A549 (cell line): ENCODE measurements around the gene RBKS.

Experiments used
- CTCF ChIP-seq: fragments of >200 bp; sonication (Bioruptor Twin); formaldehyde crosslinking; IDR thresholded peaks from 3 replicates; pipeline ENCODE4 v1.5.1; 2016
- EP300 ChIP-seq, 2 experiments: fragments of >200 bp; sonication (Bioruptor Twin); formaldehyde crosslinking; IDR thresholded peaks; 2 replicates in 1 of 2; 3 replicates in 1 of 2; pipeline ENCODE4 v1.6.1; 2016 to 2017
- JUN ChIP-seq, 2 experiments: fragments of >200 bp; sonication (Bioruptor Twin); formaldehyde crosslinking; IDR thresholded peaks; 2 replicates in 1 of 2; 3 replicates in 1 of 2; pipeline ENCODE4 v1.6.1; 2016 to 2017
- KDM1A ChIP-seq: fragments of 200-600 bp; sonication (generic); IDR thresholded peaks from 2 replicates; pipeline ENCODE4 v1.6.1; 2016; ENCODE audit warnings: low read depth, mild to moderate bottlenecking
- MAX ChIP-seq: IDR thresholded peaks from 2 replicates; pipeline ENCODE4 v1.6.1; 2012
- PHF8 ChIP-seq: fragments of 200-600 bp; sonication (generic); IDR thresholded peaks from 2 replicates; pipeline ENCODE4 v1.6.1; 2016; ENCODE audit warnings: low read depth, mild to moderate bottlenecking, antibody characterized with exemption, moderate library complexity, borderline replicate concordance
- POLR2A ChIP-seq: IDR thresholded peaks from 2 replicates; pipeline ENCODE4 v1.6.1; 2012; ENCODE audit warnings: mild to moderate bottlenecking, low read length
- RAD21 ChIP-seq, 2 experiments: fragments of >200 bp in 1 of 2; sonication (Bioruptor Twin) in 1 of 2; formaldehyde crosslinking in 1 of 2; IDR thresholded peaks in 1 of 2; conservative IDR thresholded peaks in 1 of 2; 2 replicates in 1 of 2; 3 replicates in 1 of 2; pipeline ENCODE4 v1.6.1; 2012 to 2018; ENCODE audit warnings: inconsistent platforms in 1 of 2
- USF2 ChIP-seq: fragments of 450-650 bp; IDR thresholded peaks from 2 replicates; pipeline ENCODE4 v1.6.1; 2014; ENCODE audit warnings: antibody characterized with exemption

GRCh38 chr2:27909901-27910300, 19.7 kb upstream of the RBKS start:
- TF ChIP-seq POLR2A (no peak), CTCF (no peak), PHF8 (no peak), KDM1A (no peak), RAD21 (conservative IDR thresholded peaks at IDR 0.05 in 1 of 2, IDR thresholded peaks at IDR 0.05 in 1 of 2) (no peak), USF2 (no peak), MAX (no peak), EP300 (IDR thresholded peaks at IDR 0.05) (no peak), JUN (IDR thresholded peaks at IDR 0.05) (no peak)
